HCT116 (cell line): ENCODE measurements around the gene FAM170B. TPM values are rescaled to one million over a fixed set of nuclear protein-coding genes. Genes with fewer than 3 reads are reported as not detected.

Experiments used
- ATAC-seq: fragments of 200-7000 bp; cut with Tn5 transposase; 2 replicates; pipeline ENCODE4 v1.9.1; 2020; ENCODE audit warnings: mild to moderate bottlenecking, moderate library complexity
- BruUV-seq: library from RNA; stranded (reverse); fragments of 400-500 nt; replicated peaks from 2 replicates; lab custom pipeline; 2021; lab: Mats Ljungman, UMichigan
- CTCF ChIA-PET: fragments of 300-600 bp; sonication (Branson Sonifier 250); formaldehyde crosslinking; loops from one replicate; lab custom pipeline; 2021; ENCODE audit warnings: antibody characterized with exemption; lab: Charles Lee
- POLR2A ChIA-PET: fragments of 300-600, 350-600 bp; sonication (Branson Sonifier 250); formaldehyde crosslinking; loops from one replicate; lab custom pipeline; 2021; ENCODE audit warnings: antibody characterized with exemption; lab: Charles Lee
- RAD21 ChIA-PET, 2 experiments: fragments of 300-600 bp; sonication (Branson Sonifier 250); formaldehyde crosslinking; loops; one replicate each; lab custom pipeline; 2023; ENCODE audit warnings: low total read pairs in 2 of 2; ENCODE audit not compliant: uncharacterized antibody in 2 of 2, unreplicated experiment in 2 of 2, low non-redundant PET in 1 of 2; lab: Charles Lee
- DNase-seq: peaks from one replicate; pipeline ENCODE4 v3.0.0-alpha.2; 2010; ENCODE audit warnings: low read depth, low spot score
- H2AFZ ChIP-seq: fragments of 200-600 bp; shearing (Covaris generic), sonication (generic); 2 replicates; pipeline ENCODE4 v1.6.1; 2017; ENCODE audit warnings: low read depth, mixed run types, mixed read lengths, antibody characterized with exemption, low read length; ENCODE audit not compliant: poor library complexity, severe bottlenecking
- H3K27ac ChIP-seq: 2 replicates; pipeline ENCODE4 v1.5.1; 2012; ENCODE audit warnings: low read depth, low read length
- H3K27me3 ChIP-seq: fragments of 200-600 bp; sonication (generic); 2 replicates; pipeline ENCODE4 v1.6.1; 2016; ENCODE audit warnings: mixed run types, low read length, mixed read lengths; ENCODE audit not compliant: insufficient read depth
- H3K36me3 ChIP-seq, 2 experiments: fragments of 200-500 bp in 1 of 2; fragments of 200-600 bp in 1 of 2; sonication (Bioruptor generic) in 1 of 2; sonication (generic) in 1 of 2; 2 replicates each; pipeline versions ENCODE4 v1.5.1 to v1.6.1; 2014 to 2016; ENCODE audit warnings: low read length in 2 of 2, inconsistent platforms in 1 of 2, mixed read lengths in 1 of 2, mixed run types in 1 of 2; ENCODE audit not compliant: insufficient read depth in 2 of 2, control insufficient read depth in 1 of 2
- H3K4me1 ChIP-seq, 2 experiments: fragments of 200-600 bp in 1 of 2; sonication (generic) in 1 of 2; 2 replicates each; pipeline versions ENCODE4 v1.5.1 to v1.6.1; 2012 to 2017; ENCODE audit warnings: low read length in 2 of 2, inconsistent platforms in 1 of 2, mild to moderate bottlenecking in 1 of 2, mixed read lengths in 1 of 2, mixed run types in 1 of 2, moderate library complexity in 1 of 2; ENCODE audit not compliant: insufficient read depth in 2 of 2, control insufficient read depth in 1 of 2
- H3K4me2 ChIP-seq: fragments of 200-600 bp; sonication (generic); 2 replicates; pipeline ENCODE4 v1.6.1; 2017; ENCODE audit warnings: mixed run types, low read length, mixed read lengths
- H3K4me3 ChIP-seq, 2 experiments: fragments of 200-600 bp in 1 of 2; sonication (generic) in 1 of 2; replicated peaks in 1 of 2; 2 replicates each; pipeline ENCODE4 v1.5.1; 2011 to 2016; ENCODE audit warnings: low read length in 2 of 2, control low read depth in 1 of 2, low read depth in 1 of 2, mild to moderate bottlenecking in 1 of 2, mixed read lengths in 1 of 2, mixed run types in 1 of 2
- H3K79me2 ChIP-seq: fragments of 200-600 bp; sonication (generic); 2 replicates; pipeline ENCODE4 v1.6.1; 2017; ENCODE audit warnings: mild to moderate bottlenecking, mixed run types, low read length, moderate library complexity, mixed read lengths; ENCODE audit not compliant: insufficient read depth
- H3K9ac ChIP-seq: fragments of 200-600 bp; sonication (generic); 2 replicates; pipeline ENCODE4 v1.6.1; 2016; ENCODE audit warnings: low read length, mixed read lengths
- H3K9me2 ChIP-seq: fragments of 200-600 bp; sonication (generic), shearing (Covaris generic); 2 replicates; pipeline ENCODE4 v1.6.1; 2017; ENCODE audit warnings: mixed run types, mild to moderate bottlenecking, moderate library complexity; ENCODE audit not compliant: insufficient read depth
- H3K9me3 ChIP-seq, 2 experiments: fragments of 200-500 bp in 1 of 2; fragments of 200-600 bp in 1 of 2; sonication (Bioruptor generic) in 1 of 2; sonication (generic) in 1 of 2; 2 replicates each; pipeline ENCODE4 v1.6.1; 2014 to 2017; ENCODE audit warnings: low read length in 2 of 2, mixed read lengths in 2 of 2, inconsistent platforms in 1 of 2, low read depth in 1 of 2, mild to moderate bottlenecking in 1 of 2, mixed run types in 1 of 2, moderate library complexity in 1 of 2; ENCODE audit not compliant: control insufficient read depth in 1 of 2, insufficient read depth in 1 of 2
- H4K20me1 ChIP-seq: fragments of 200-600 bp; sonication (generic), shearing (Covaris generic); 2 replicates; pipeline ENCODE4 v1.6.1; 2017; ENCODE audit warnings: mixed run types, mild to moderate bottlenecking, moderate library complexity; ENCODE audit not compliant: insufficient read depth
- ATF3 ChIP-seq: IDR thresholded peaks from 2 replicates; pipeline ENCODE4 v1.6.1; 2012
- CBX3 ChIP-seq: IDR thresholded peaks from 2 replicates; pipeline ENCODE4 v1.6.1; 2012; ENCODE audit warnings: low read depth
- CTCF ChIP-seq, 3 experiments: fragments of 200-600 bp in 1 of 3; sonication (generic) in 1 of 3; IDR thresholded peaks in 2 of 3; conservative IDR thresholded peaks in 1 of 3; 2 replicates each; pipeline ENCODE4 v1.5.1; 2012 to 2017; ENCODE audit warnings: low read depth in 2 of 3, low read length in 2 of 3, antibody characterized with exemption in 1 of 3, borderline replicate concordance in 1 of 3, control low read depth in 1 of 3, mild to moderate bottlenecking in 1 of 3, mixed read lengths in 1 of 3, mixed run types in 1 of 3, moderate library complexity in 1 of 3; ENCODE audit not compliant: insufficient read depth in 1 of 3
- ELF1 ChIP-seq: IDR thresholded peaks from 2 replicates; pipeline ENCODE4 v1.6.1; 2012; ENCODE audit warnings: low read depth, borderline replicate concordance
- JUND ChIP-seq: IDR thresholded peaks from 2 replicates; pipeline ENCODE4 v1.6.1; 2012
- MAX ChIP-seq: IDR thresholded peaks from 2 replicates; pipeline ENCODE4 v1.6.1; 2012
- RAD21 ChIP-seq: IDR thresholded peaks from 2 replicates; pipeline ENCODE4 v1.6.1; 2012; ENCODE audit warnings: low read depth, mild to moderate bottlenecking
- REST ChIP-seq: IDR thresholded peaks from 2 replicates; pipeline ENCODE4 v1.6.1; 2012; ENCODE audit warnings: low read depth
- YY1 ChIP-seq: IDR thresholded peaks from 2 replicates; pipeline ENCODE4 v1.6.1; 2011; ENCODE audit warnings: low read length, low read depth, moderate library complexity, mild to moderate bottlenecking; ENCODE audit not compliant: insufficient replicate concordance; ENCODE audit errors: extremely low read depth
- ZFX ChIP-seq: fragments of 450-650 bp; IDR thresholded peaks from 2 replicates; pipeline ENCODE4 v1.6.1; 2017
- intact Hi-C: fragments of 100-400 bp; cut with micrococcal nuclease; formaldehyde crosslinking; loops from 2 replicates; pipeline ENCODE4 v1.10.0; 2022
- total RNA-seq: library from RNA; stranded (reverse); gene quantifications from one replicate; pipeline ENCODE4 v1.2.1, GENCODE V29; 2021; ENCODE audit not compliant: unreplicated experiment

Gene FAM170B
- total RNA-seq, 1 experiment from 2014 or later = not detected

- ChIA-PET POLR2A (no interaction called here), RAD21 (no interaction called here), CTCF (no interaction called here)
- H3K4me2 ChIP-seq = no peak overlapping the region
- intact Hi-C loops = no loop called here
- BruUV-seq = no TSS peak
- no peaks in the 10 kb centered on the region for H3K9me2 ChIP-seq
- H3K27me3 ChIP-seq = peaks cover 28% of the 10 kb centered on the region
- no peaks in the 10 kb centered on the region for H3K4me1 ChIP-seq
- no peaks in the 10 kb centered on the region for H3K9me3 ChIP-seq
- ATAC-seq = no peak
- H3K4me3 ChIP-seq = no peak overlapping the region
- H3K27ac ChIP-seq = no peak overlapping the region
- no peaks in the 10 kb centered on the region for H3K79me2 ChIP-seq
- TF ChIP-seq ZFX = no peak
- TF ChIP-seq REST = no peak
- no peak for TF ChIP-seq YY1
- TF ChIP-seq, all 23 proteins: peak for 0
- H2AFZ ChIP-seq = no peak overlapping the region
- H4K20me1 ChIP-seq = no peaks in the 10 kb centered on the region
- H3K36me3 ChIP-seq = no peaks in the 10 kb centered on the region
- no peak for DNase-seq
- no peak overlapping the region for H3K9ac ChIP-seq
Measured at GRCh38 chr10:49094646-49095045, 39.2 kb downstream of the FAM170B start.

- Histone ChIP-seq H3K9me2 (no peaks in the 10 kb centered on the region), H3K4me3 (no peak overlapping the region), H3K9ac (no peak overlapping the region), H3K4me2 (no peak overlapping the region), H2AFZ (no peak overlapping the region), H3K36me3 (no peaks in the 10 kb centered on the region), H3K27ac (no peak overlapping the region), H3K79me2 (no peaks in the 10 kb centered on the region)
- no TSS peak for BruUV-seq
- no peak for ATAC-seq
- DNase-seq = no peak
- TF ChIP-seq REST = no peak
- TF ChIP-seq CBX3 = no peak
- no peak for TF ChIP-seq ZFX
- TF ChIP-seq JUND = no peak
- TF ChIP-seq ELF1 = no peak
- TF ChIP-seq RAD21 = no peak
- no peak for TF ChIP-seq MAX
- no peak for TF ChIP-seq ATF3
- no peak for TF ChIP-seq CTCF (IDR thresholded peaks at IDR 0.05 in 2 of 3, conservative IDR thresholded peaks at IDR 0.05 in 1 of 3; ENCODE audit: borderline replicate concordance in 1 of 3, insufficient read depth in 1 of 3, low read depth in 2 of 3, low read length in 2 of 3)
- TF ChIP-seq, all 23 proteins: peak for 0
- POLR2A ChIA-PET = no interaction called here
- Histone ChIP-seq H3K4me1 (no peaks in the 10 kb centered on the region), H3K9me3 (no peaks in the 10 kb centered on the region), H4K20me1 (no peaks in the 10 kb centered on the region), H3K27me3 (peaks cover 26% of the 10 kb centered on the region)
- RAD21 ChIA-PET = no interaction called here
- intact Hi-C loops = no loop called here
- CTCF ChIA-PET = no interaction called here
Measured at GRCh38 chr10:49093922-49094321, 39.9 kb downstream of the FAM170B start.
